Upper lobe of right lung (tissue), 1 donor: ENCODE results near the gene MSX2. TPM values are rescaled to one million over a fixed set of nuclear protein-coding genes. Genes with fewer than 3 reads are reported as not detected.

Source experiments
- ATAC-seq: fragments of 200-7000 bp; cut with Tn5 transposase; one replicate; pipeline ENCODE4 v1.9.1; 2020; ENCODE audit warnings: mild to moderate bottlenecking, moderate library complexity
- DNase-seq: peaks from one replicate; pipeline ENCODE4 v3.0.0-alpha.2; 2020
- H3K27ac ChIP-seq: fragments of 200-600 bp; one replicate; pipeline ENCODE4 v1.8.0; 2022
- H3K27me3 ChIP-seq: fragments of 200-600 bp; one replicate; pipeline ENCODE4 v1.8.0; 2022; ENCODE audit warnings: mild to moderate bottlenecking
- H3K36me3 ChIP-seq: fragments of 200-600 bp; one replicate; pipeline ENCODE4 v1.8.0; 2022
- H3K4me1 ChIP-seq: fragments of 200-600 bp; one replicate; pipeline ENCODE4 v1.8.0; 2022
- H3K4me3 ChIP-seq: fragments of 200-600 bp; one replicate; pipeline ENCODE4 v1.8.0; 2022; ENCODE audit warnings: mild to moderate bottlenecking
- H3K9me3 ChIP-seq: fragments of 200-600 bp; one replicate; pipeline ENCODE4 v1.8.0; 2022
- intact Hi-C: fragments of 100-400 bp; cut with DNase I; formaldehyde crosslinking; loops from one replicate; pipeline ENCODE4 v1.11.0; 2022
- total RNA-seq: library from RNA; stranded (reverse); fragmentation: NEBNext Ultra II Directional; extraction: Animal tissue kit (Norgen Biotek cat#: 25700); gene quantifications from one replicate; pipeline ENCODE4 v1.2.1, GENCODE V29; 2021
- TF ChIP-seq, protein P1 (sequence below): fragments of 200-600 bp; IDR thresholded peaks from one replicate; pipeline ENCODE4 v1.8.0; 2022; ENCODE audit warnings: antibody characterized with exemption
- donor health status: DM: no; HTN: yes; CAD: no; lungs with severe emphysema.

MSX2 gene
- total RNA-seq, 1 donor from 2014 or later, result 0.52 TPM

DNA sequence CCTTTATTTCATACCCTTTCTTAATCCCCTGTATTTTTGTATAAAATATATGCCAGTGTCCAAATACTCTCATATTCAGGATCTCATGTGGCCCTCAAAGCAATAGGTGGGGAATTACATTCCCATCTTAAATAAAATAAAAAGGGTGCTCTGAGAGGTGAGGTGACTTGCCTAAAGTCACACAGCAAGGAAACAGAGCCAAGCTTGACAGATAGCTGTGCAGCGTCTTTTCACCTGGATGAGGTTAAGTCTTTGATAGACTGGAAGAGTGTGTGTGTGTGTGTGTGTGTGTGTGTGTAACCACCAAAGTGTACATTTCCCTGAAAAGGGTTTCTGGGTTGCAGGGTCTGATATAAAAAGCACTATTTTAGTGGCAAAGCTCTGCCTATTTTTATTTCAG, 12.4 kb downstream of the MSX2 start:
- H3K4me1 ChIP-seq, result peaks cover 6% of the 10 kb centered on the region
- TF ChIP-seq, protein P1, sequence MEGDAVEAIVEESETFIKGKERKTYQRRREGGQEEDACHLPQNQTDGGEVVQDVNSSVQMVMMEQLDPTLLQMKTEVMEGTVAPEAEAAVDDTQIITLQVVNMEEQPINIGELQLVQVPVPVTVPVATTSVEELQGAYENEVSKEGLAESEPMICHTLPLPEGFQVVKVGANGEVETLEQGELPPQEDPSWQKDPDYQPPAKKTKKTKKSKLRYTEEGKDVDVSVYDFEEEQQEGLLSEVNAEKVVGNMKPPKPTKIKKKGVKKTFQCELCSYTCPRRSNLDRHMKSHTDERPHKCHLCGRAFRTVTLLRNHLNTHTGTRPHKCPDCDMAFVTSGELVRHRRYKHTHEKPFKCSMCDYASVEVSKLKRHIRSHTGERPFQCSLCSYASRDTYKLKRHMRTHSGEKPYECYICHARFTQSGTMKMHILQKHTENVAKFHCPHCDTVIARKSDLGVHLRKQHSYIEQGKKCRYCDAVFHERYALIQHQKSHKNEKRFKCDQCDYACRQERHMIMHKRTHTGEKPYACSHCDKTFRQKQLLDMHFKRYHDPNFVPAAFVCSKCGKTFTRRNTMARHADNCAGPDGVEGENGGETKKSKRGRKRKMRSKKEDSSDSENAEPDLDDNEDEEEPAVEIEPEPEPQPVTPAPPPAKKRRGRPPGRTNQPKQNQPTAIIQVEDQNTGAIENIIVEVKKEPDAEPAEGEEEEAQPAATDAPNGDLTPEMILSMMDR, result no peak
- peaks cover 74% of the 10 kb centered on the region for H3K27me3 ChIP-seq
- no peak for ATAC-seq
- H3K9me3 ChIP-seq, result no peaks in the 10 kb centered on the region
- intact Hi-C loops, result no loop called here
- no peak overlapping the region for H3K27ac ChIP-seq
- H3K4me3 ChIP-seq, result no peak overlapping the region
- H3K36me3 ChIP-seq, result no peaks in the 10 kb centered on the region
- DNase-seq, result no peak

GRCh38 chr5:174737330-174737729, 12.9 kb downstream of the MSX2 start:
- no peak for DNase-seq
- no peaks in the 10 kb centered on the region for H3K9me3 ChIP-seq
- TF ChIP-seq, protein P1, result no peak
- no peak overlapping the region for H3K4me3 ChIP-seq
- intact Hi-C loops, result no loop called here
- H3K27ac ChIP-seq, result no peak overlapping the region
- no peak for ATAC-seq
- H3K4me1 ChIP-seq, result peaks cover 6% of the 10 kb centered on the region
- H3K36me3 ChIP-seq, result no peaks in the 10 kb centered on the region
- H3K27me3 ChIP-seq, result peaks cover 69% of the 10 kb centered on the region

DNA sequence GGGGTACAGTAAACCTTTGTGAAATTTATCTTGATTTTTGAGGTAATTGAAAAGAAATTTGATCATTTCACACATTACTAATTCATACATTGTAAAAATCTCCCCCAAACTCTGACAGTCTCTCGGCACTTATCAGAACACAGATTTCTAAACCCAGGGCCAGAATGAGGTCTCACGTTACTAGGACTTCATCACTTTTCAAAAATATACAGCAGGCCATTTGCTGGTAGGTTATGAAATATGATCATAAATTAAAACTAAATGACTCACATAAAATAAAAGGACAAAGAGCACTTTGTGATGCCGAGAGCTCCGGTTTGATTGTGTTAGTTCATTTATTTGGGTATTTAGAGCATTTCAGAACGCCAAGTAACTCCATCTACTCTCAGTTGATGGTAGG, 17.0 kb downstream of the MSX2 start:
- ATAC-seq, result no peak
- H3K27me3 ChIP-seq, result peaks cover 36% of the 10 kb centered on the region
- H3K4me1 ChIP-seq, result no peaks in the 10 kb centered on the region
- H3K36me3 ChIP-seq, result no peaks in the 10 kb centered on the region
- H3K27ac ChIP-seq, result no peak overlapping the region
- H3K9me3 ChIP-seq, result no peaks in the 10 kb centered on the region
- intact Hi-C loops, result no loop called here
- H3K4me3 ChIP-seq, result no peak overlapping the region
- TF ChIP-seq, protein P1, result no peak
- no peak for DNase-seq

DNA sequence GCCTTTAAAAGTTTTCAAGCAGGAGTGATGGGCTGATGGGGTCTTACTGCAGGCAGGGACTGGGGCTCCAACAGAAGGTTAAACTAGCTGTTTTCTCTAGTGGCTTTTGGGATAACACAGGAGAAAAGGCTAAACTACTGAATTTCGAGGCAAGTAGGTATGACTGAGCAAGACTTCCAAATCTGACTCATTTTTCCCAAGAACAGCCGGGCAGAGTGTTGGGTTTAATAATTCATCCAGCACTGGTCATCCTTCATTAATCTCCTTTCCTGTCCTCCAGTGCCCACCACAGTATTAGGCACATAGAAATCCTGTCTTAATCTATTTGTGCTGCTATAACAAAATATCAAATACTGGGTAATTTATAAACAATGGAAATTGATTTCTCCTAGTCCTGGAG, 20.5 kb downstream of the MSX2 start:
- intact Hi-C loops, result no loop called here
- TF ChIP-seq, protein P1, result no peak
- no peak overlapping the region for H3K4me3 ChIP-seq
- DNase-seq (no peak), ATAC-seq (no peak)
- no peaks in the 10 kb centered on the region for H3K4me1 ChIP-seq
- peaks cover 27% of the 10 kb centered on the region for H3K27me3 ChIP-seq
- no peaks in the 10 kb centered on the region for H3K9me3 ChIP-seq
- H3K27ac ChIP-seq, result no peak overlapping the region
- H3K36me3 ChIP-seq, result no peaks in the 10 kb centered on the region

- TF ChIP-seq, protein P1, result no peak
- Histone ChIP-seq H3K9me3 (no peaks in the 10 kb centered on the region), H3K27ac (no peak overlapping the region), H3K4me1 (no peaks in the 10 kb centered on the region), H3K27me3 (peaks cover 31% of the 10 kb centered on the region), H3K36me3 (no peaks in the 10 kb centered on the region), H3K4me3 (no peak overlapping the region)
- intact Hi-C loops, result no loop called here
- no peak for ATAC-seq
- no peak for DNase-seq
Observed at GRCh38 chr5:174745590-174746103, 21.3 kb downstream of the MSX2 start.

DNA sequence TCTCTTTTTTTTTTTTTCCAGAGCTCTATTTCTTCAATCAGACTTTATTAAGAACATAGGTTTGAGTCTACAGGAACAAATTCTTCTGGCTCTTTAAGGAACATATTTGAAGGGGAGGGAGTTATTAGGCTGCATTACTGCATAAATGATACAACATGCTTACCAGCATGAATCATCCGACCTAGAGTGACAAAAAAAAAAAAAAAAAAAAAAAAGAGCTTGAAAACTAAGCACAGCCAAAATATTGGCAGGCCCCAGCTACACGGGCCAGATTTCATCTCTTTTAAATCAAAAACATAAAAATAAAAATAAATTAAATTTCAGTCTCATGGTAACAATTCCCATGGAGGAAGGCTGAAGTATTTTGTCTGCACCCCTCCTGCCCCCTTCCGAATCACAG, 26.3 kb downstream of the MSX2 start:
- no peaks in the 10 kb centered on the region for H3K36me3 ChIP-seq
- peaks cover 56% of the 10 kb centered on the region for H3K27me3 ChIP-seq
- H3K4me1 ChIP-seq, result no peaks in the 10 kb centered on the region
- intact Hi-C loops, result no loop called here
- H3K9me3 ChIP-seq, result no peaks in the 10 kb centered on the region
- ATAC-seq (no peak), DNase-seq (no peak)
- TF ChIP-seq, protein P1, result no peak
- H3K27ac ChIP-seq, result no peak overlapping the region
- H3K4me3 ChIP-seq, result peak overlapping the region; percentile 38
